ENCODE measurements around the gene PGLYRP3.
"Not testable (repeated sequence)": the region's sequence is repeated elsewhere in the genome, so short reads cannot be mapped to it uniquely, and the experiment has no call there.

PGLYRP3 gene

GRCh38 chr1:153322568-153322967 is 9.8 kb upstream of the PGLYRP3 start:
- no peak for DNase-seq (ENCODE audit: low read depth)
- TF ChIP-seq, protein P1, sequence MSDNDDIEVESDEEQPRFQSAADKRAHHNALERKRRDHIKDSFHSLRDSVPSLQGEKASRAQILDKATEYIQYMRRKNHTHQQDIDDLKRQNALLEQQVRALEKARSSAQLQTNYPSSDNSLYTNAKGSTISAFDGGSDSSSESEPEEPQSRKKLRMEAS (IDR thresholded peaks at IDR 0.05; ENCODE audit: low read depth, low read length) = no peak
- TF ChIP-seq MYC (IDR thresholded peaks at IDR 0.05; ENCODE audit: low read depth, low read length) (no peak), CTCF (IDR thresholded peaks at IDR 0.05; ENCODE audit: low read depth, low read length) (no peak), POLR2A (IDR thresholded peaks at IDR 0.05; ENCODE audit: extremely low read depth, insufficient read length) (no peak)
- no peak overlapping the region for H3K4me3 ChIP-seq (ENCODE audit: low read depth, low read length)

- H3K4me3 ChIP-seq (ENCODE audit: low read depth, low read length); DNase-seq (ENCODE audit: low read depth): not testable (repeated sequence)
Observed at GRCh38 chr1:153318145-153318544, 5.4 kb upstream of the PGLYRP3 start.

DNA sequence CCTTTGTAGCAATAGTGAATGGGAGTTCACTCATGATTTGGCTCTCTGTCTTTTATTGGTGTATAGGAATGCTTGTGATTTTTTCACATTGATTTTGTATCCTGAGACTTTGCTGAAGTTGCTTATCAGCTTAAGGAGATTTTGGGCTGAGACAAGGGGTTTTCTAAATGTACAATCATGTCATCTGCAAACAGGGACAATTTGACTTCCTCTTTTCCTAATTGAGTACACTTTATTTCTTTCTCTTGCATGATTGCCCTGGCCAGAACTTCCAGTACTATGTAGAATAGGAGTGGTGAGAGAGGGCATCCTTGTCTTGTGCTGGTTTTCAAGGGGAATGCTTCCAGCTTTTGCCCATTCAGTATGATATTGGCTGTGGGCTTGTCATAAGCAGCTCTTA is 3.3 kb upstream of the PGLYRP3 start:
- not testable (repeated sequence) for DNase-seq (ENCODE audit: low read depth); H3K4me3 ChIP-seq (ENCODE audit: low read depth, low read length)

DNA sequence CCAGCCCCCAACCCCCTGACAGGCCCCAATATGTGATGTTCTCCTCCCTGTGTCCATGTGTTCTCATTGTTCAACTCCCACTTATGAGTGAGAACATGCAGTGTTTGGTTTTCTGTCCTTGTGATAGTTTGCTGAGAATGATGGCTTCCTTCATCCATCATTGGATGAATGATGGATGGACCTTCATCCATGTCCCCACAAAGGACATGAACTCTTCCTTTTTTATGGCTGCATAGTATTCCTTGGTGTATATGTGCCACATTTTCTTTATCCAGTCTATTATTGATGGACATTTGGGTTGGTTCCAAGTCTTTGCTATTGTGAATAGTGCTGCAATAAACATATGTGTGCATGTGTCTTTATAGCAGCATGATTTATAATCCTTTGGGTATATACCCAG is 1.6 kb upstream of the PGLYRP3 start:
- not testable (repeated sequence) for DNase-seq (ENCODE audit: low read depth); H3K4me3 ChIP-seq (ENCODE audit: low read depth, low read length)

DNA sequence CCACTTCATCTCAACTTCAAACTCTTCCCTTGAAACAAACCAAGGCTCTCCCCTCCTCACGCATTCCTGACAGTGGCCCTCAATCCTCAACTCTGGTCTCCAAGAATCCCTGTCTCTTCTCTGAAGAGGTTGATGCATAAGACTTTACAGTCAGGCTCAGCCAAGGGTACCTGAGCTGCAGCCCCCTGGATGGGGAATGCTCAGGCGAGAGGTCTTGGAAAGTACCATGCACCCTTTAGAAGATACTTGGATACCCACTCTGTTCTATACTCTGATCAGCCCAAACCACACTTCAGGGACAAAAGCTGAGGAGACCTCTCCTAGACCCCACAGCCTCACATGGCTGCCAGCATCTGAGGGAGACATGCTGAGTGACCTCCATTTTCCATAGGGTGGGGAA is 536 bp upstream of the PGLYRP3 start:
- H3K4me3 ChIP-seq (ENCODE audit: low read depth, low read length) = no peak overlapping the region
- TF ChIP-seq CTCF (IDR thresholded peaks at IDR 0.05; ENCODE audit: low read depth, low read length) (no peak), MYC (IDR thresholded peaks at IDR 0.05; ENCODE audit: low read depth, low read length) (no peak), POLR2A (IDR thresholded peaks at IDR 0.05; ENCODE audit: extremely low read depth, insufficient read length) (no peak)
- TF ChIP-seq, protein P1 (IDR thresholded peaks at IDR 0.05; ENCODE audit: low read depth, low read length) = no peak
- no peak for DNase-seq (ENCODE audit: low read depth)

GRCh38 chr1:153310526-153310925 is 2.2 kb downstream of the PGLYRP3 start:
- no peak for TF ChIP-seq CTCF (IDR thresholded peaks at IDR 0.05; ENCODE audit: low read depth, low read length)
- no peak for TF ChIP-seq POLR2A (IDR thresholded peaks at IDR 0.05; ENCODE audit: extremely low read depth, insufficient read length)
- no peak for TF ChIP-seq MYC (IDR thresholded peaks at IDR 0.05; ENCODE audit: low read depth, low read length)
- TF ChIP-seq, protein P1 (IDR thresholded peaks at IDR 0.05; ENCODE audit: low read depth, low read length) = no peak
- no peak overlapping the region for H3K4me3 ChIP-seq (ENCODE audit: low read depth, low read length)
- no peak for DNase-seq (ENCODE audit: low read depth)

GRCh38 chr1:153309441-153309840 is 3.3 kb downstream of the PGLYRP3 start:
- no peak for TF ChIP-seq POLR2A (IDR thresholded peaks at IDR 0.05; ENCODE audit: extremely low read depth, insufficient read length)
- TF ChIP-seq, protein P1 (IDR thresholded peaks at IDR 0.05; ENCODE audit: low read depth, low read length) = no peak
- no peak for TF ChIP-seq CTCF (IDR thresholded peaks at IDR 0.05; ENCODE audit: low read depth, low read length)
- TF ChIP-seq MYC (IDR thresholded peaks at IDR 0.05; ENCODE audit: low read depth, low read length) = no peak
- H3K4me3 ChIP-seq (ENCODE audit: low read depth, low read length) = no peak overlapping the region
- DNase-seq (ENCODE audit: low read depth) = no peak

- DNase-seq (ENCODE audit: low read depth) = no peak
- no peak for TF ChIP-seq CTCF (IDR thresholded peaks at IDR 0.05; ENCODE audit: low read depth, low read length)
- no peak for TF ChIP-seq MYC (IDR thresholded peaks at IDR 0.05; ENCODE audit: low read depth, low read length)
- TF ChIP-seq, protein P1 (IDR thresholded peaks at IDR 0.05; ENCODE audit: low read depth, low read length) = no peak
- TF ChIP-seq POLR2A (IDR thresholded peaks at IDR 0.05; ENCODE audit: extremely low read depth, insufficient read length) = no peak
Observed at GRCh38 chr1:153308540-153308939, 4.2 kb downstream of the PGLYRP3 start.

More at GRCh38 chr1:153308540-153308939, 4.2 kb downstream of the PGLYRP3 start:
- no peak overlapping the region for H3K4me3 ChIP-seq (ENCODE audit: low read depth, low read length)
